H1 (cell line): ENCODE measurements around the gene PCYT2.

ENCODE experiments used
- EP300 ChIP-seq, 2 experiments: IDR thresholded peaks; 1 replicate in 1 of 2; 2 replicates in 1 of 2; pipeline ENCODE4 v1.6.1; 2011 to 2012; ENCODE audit warnings: low read depth in 2 of 2, low read length in 2 of 2, mild to moderate bottlenecking in 2 of 2, borderline replicate concordance in 1 of 2, inconsistent platforms in 1 of 2, moderate library complexity in 1 of 2
- KDM1A ChIP-seq: fragments of 200-600, 300-600 bp; sonication (generic); IDR thresholded peaks from 2 replicates; pipeline ENCODE4 v1.7.1; 2016; ENCODE audit warnings: mild to moderate bottlenecking, low read length, borderline replicate concordance
- KDM4A ChIP-seq: IDR thresholded peaks from one replicate; pipeline ENCODE4 v1.7.1; 2012; ENCODE audit warnings: low read depth, mild to moderate bottlenecking, moderate library complexity, low read length, inconsistent platforms; ENCODE audit not compliant: severe bottlenecking
- NANOG ChIP-seq: IDR thresholded peaks from 2 replicates; pipeline ENCODE4 v1.6.1; 2011; ENCODE audit warnings: low read length, low read depth, mild to moderate bottlenecking, inconsistent platforms; ENCODE audit not compliant: insufficient read depth, poor library complexity, severe bottlenecking
- SIN3A ChIP-seq, 2 experiments: IDR thresholded peaks in 1 of 2; conservative IDR thresholded peaks in 1 of 2; 2 replicates each; pipeline ENCODE4 v1.6.1; 2011 to 2012; ENCODE audit warnings: low read length in 2 of 2, improper control_type of control experiment in 1 of 2, low read depth in 1 of 2, mild to moderate bottlenecking in 1 of 2
- TEAD4 ChIP-seq: IDR thresholded peaks from 2 replicates; pipeline ENCODE4 v1.6.1; 2012; ENCODE audit warnings: low read depth, low read length, inconsistent platforms, mixed read lengths

DNA sequence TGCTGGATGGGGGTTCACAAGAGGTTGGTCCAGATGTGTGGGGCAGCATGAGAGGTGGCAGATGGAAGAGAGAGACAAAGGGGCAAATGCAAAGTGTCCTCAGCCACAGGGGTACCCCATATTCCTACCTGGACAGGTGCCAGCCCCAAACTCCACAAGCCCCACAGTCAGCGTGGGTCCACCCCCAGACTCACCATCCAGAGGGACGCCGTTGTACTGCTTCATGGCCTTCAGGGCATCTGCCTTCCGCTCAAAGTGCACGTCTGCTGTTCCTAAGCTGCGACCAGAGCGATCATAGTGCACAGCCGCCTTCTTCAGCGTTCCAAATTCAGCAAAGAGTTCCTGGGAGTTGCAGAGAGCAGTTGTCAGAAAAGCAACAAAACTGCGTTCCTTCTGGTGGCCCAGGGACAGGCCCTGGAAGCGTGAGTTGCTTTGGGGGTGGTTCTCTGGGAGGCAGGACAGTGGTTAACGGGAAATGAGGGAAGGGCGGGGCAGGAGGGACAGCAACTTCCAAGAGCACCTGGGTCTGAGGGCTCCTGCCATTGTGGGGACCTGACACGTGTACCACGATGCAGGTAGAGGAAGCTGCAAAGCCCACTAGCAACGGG, 22.1 kb downstream of the PCYT2 start:
- no peak for TF ChIP-seq KDM4A
- no peak for TF ChIP-seq TEAD4
- TF ChIP-seq NANOG: no peak
- TF ChIP-seq KDM1A: no peak
- no peak for TF ChIP-seq SIN3A (conservative IDR thresholded peaks at IDR 0.05 in 1 of 2, IDR thresholded peaks at IDR 0.05 in 1 of 2; ENCODE audit: low read depth in 1 of 2, low read length in 2 of 2)
- no peak for TF ChIP-seq EP300 (IDR thresholded peaks at IDR 0.05; ENCODE audit: borderline replicate concordance in 1 of 2, low read depth in 2 of 2, low read length in 2 of 2)
